ENCODE data around the gene SMURF2. TPM values are rescaled to one million over a fixed set of nuclear protein-coding genes. Genes with fewer than 3 reads are reported as not detected.

SMURF2 gene
- total RNA-seq, 3 donors from 2014 or later = 27.2 to 48.3 (median 28.6) TPM

DNA sequence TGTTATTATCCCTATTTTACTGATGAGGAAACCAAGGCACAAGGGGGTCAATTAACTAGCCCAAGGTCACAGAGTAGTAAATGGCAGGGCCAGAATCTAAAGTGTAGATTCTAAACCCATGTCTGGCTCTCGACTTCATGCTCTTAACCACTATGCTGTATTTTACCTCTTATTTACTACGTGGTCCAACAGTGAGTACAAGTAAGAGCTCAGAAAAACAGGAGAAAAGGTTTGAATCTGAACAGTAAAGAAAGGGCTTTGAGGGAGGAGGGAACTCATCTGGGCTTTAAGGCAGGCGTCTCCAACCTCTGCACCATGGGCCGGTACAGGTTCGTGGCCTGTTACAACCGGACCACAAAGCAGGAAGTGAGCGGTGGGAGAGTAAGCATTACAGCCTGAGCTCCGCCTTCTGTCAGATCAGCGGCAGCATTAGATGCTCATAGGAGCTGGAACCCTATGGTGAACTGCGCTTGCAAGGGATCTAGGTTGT is 62.9 kb downstream of the SMURF2 start:
- Histone ChIP-seq H3K4me1 (no peaks in the 10 kb centered on the region), H3K36me3 (no peaks in the 10 kb centered on the region), H3K9me3 (no peaks in the 10 kb centered on the region), H3K4me3 (no peak overlapping the region), H3K27me3 (no peaks in the 10 kb centered on the region), H3K27ac (no peak overlapping the region)
- DNase-seq (ENCODE audit: low spot score in 2 of 2) = no peak
- TF ChIP-seq POLR2AphosphoS5 (IDR thresholded peaks at IDR 0.05) = no peak
- intact Hi-C loops (cut with DNase I; ENCODE audit: low total_unique reads) = no loop called here

DNA sequence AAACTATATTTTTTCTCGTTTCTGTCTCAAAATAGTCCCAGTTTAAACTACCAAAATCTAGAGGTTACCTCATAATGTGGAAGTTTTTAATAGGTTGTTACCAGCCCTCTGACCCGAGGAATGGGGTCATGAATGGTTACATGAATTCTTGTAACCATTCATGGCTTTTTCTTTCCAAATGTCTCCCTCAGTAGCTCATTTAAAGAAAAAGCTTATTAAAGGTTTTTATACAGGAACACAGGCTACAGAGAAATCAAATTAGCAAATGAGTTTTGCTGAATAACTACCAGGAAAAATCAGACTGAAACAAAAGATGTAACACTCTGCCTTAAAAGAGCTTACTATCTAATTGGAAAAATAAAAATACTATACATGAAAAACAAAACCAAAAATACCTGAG is 63.4 kb downstream of the SMURF2 start:
- Histone ChIP-seq H3K27ac (no peak overlapping the region), H3K27me3 (no peaks in the 10 kb centered on the region), H3K4me3 (no peak overlapping the region), H3K9me3 (no peaks in the 10 kb centered on the region), H3K36me3 (no peaks in the 10 kb centered on the region), H3K4me1 (no peaks in the 10 kb centered on the region)
- TF ChIP-seq, protein P1, sequence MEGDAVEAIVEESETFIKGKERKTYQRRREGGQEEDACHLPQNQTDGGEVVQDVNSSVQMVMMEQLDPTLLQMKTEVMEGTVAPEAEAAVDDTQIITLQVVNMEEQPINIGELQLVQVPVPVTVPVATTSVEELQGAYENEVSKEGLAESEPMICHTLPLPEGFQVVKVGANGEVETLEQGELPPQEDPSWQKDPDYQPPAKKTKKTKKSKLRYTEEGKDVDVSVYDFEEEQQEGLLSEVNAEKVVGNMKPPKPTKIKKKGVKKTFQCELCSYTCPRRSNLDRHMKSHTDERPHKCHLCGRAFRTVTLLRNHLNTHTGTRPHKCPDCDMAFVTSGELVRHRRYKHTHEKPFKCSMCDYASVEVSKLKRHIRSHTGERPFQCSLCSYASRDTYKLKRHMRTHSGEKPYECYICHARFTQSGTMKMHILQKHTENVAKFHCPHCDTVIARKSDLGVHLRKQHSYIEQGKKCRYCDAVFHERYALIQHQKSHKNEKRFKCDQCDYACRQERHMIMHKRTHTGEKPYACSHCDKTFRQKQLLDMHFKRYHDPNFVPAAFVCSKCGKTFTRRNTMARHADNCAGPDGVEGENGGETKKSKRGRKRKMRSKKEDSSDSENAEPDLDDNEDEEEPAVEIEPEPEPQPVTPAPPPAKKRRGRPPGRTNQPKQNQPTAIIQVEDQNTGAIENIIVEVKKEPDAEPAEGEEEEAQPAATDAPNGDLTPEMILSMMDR (IDR thresholded peaks at IDR 0.05) = no peak
- no peak for TF ChIP-seq POLR2AphosphoS5 (IDR thresholded peaks at IDR 0.05)
- TF ChIP-seq POLR2A (IDR thresholded peaks at IDR 0.05) = no peak
- intact Hi-C loops (cut with DNase I; ENCODE audit: low total_unique reads) = no loop called here
- no peak for DNase-seq (ENCODE audit: low spot score in 2 of 2)

DNA sequence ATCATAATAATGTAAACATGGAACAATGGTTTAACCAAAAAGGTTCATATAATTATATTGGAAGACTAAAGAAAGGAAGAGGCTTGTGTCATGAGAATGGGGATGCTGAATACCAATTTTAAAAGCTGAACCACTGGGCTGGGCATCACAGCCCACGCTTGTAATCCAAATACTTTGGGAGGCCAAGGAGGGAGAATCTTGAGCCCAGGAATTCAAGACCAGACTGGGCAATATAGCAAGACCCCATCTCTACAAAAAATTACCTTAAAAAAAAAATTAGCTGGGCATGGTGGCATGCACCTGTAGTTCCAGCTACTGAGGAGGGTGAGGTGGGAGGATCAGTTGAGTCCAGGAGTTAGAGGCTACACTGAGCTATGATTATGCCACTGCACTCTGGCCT is 65.1 kb downstream of the SMURF2 start:
- no peak overlapping the region for H3K27ac ChIP-seq
- no peak overlapping the region for H3K4me3 ChIP-seq
- intact Hi-C loops (cut with DNase I; ENCODE audit: low total_unique reads) = no loop called here
- DNase-seq (ENCODE audit: low spot score in 2 of 2) = no peak
- H3K27me3 ChIP-seq = no peaks in the 10 kb centered on the region
- H3K36me3 ChIP-seq = no peaks in the 10 kb centered on the region
- no peaks in the 10 kb centered on the region for H3K4me1 ChIP-seq
- TF ChIP-seq, protein P1 (IDR thresholded peaks at IDR 0.05) = no peak
- TF ChIP-seq POLR2A (IDR thresholded peaks at IDR 0.05) (no peak), POLR2AphosphoS5 (IDR thresholded peaks at IDR 0.05) (no peak)
- no peaks in the 10 kb centered on the region for H3K9me3 ChIP-seq

DNA sequence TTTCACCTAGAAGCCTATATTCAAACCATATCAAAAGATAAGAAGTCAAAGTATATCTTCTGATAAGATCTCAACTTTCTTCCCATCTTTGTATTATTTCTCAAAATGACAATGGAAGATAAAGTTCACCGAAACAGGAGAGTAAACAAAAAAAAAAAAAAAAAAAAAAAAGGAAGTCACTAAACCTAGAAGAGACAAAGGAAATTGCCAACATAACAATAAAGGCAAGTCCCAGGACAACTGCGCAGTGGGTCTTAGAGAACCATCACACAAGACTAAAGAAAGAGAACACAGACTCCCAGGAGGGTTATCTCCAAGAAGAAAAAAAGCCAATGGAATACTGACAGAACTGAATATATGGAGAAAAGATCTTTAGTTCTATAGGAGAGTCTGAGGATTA is 65.7 kb downstream of the SMURF2 start:
- Histone ChIP-seq H3K4me1 (no peaks in the 10 kb centered on the region), H3K27ac (no peak overlapping the region), H3K36me3 (no peaks in the 10 kb centered on the region), H3K27me3 (no peaks in the 10 kb centered on the region), H3K9me3 (no peaks in the 10 kb centered on the region), H3K4me3 (no peak overlapping the region)
- TF ChIP-seq, protein P1 (IDR thresholded peaks at IDR 0.05) = no peak
- DNase-seq (ENCODE audit: low spot score in 2 of 2) = no peak
- intact Hi-C loops (cut with DNase I; ENCODE audit: low total_unique reads) = no loop called here

DNA sequence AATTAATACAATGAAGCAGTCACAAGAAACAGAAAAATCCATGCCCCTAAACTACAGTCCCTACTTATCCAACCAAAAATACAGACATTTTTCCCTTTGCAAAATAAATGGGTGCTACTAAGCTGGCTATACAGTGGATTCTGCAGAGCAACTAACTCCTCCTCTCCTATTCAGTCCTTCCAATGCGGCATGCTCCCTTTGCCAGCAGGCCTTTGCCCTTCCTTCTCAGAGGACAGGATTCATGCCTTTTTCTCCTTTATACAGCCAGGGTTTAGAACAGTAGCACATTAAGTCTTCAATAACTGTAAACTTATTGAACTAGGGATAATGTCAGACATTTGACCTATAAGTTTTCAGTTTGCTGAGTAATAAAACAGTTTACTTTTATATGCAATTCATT is 70.2 kb downstream of the SMURF2 start:
- no peaks in the 10 kb centered on the region for H3K4me1 ChIP-seq
- no peak overlapping the region for H3K4me3 ChIP-seq
- intact Hi-C loops (cut with DNase I; ENCODE audit: low total_unique reads) = no loop called here
- TF ChIP-seq, protein P1 (IDR thresholded peaks at IDR 0.05) = no peak
- TF ChIP-seq POLR2A (IDR thresholded peaks at IDR 0.05) = no peak
- TF ChIP-seq POLR2AphosphoS5 (IDR thresholded peaks at IDR 0.05) = no peak
- no peak overlapping the region for H3K27ac ChIP-seq
- no peak for DNase-seq (ENCODE audit: low spot score in 2 of 2)
- H3K27me3 ChIP-seq = no peaks in the 10 kb centered on the region
- H3K9me3 ChIP-seq = no peaks in the 10 kb centered on the region
- H3K36me3 ChIP-seq = no peaks in the 10 kb centered on the region

DNA sequence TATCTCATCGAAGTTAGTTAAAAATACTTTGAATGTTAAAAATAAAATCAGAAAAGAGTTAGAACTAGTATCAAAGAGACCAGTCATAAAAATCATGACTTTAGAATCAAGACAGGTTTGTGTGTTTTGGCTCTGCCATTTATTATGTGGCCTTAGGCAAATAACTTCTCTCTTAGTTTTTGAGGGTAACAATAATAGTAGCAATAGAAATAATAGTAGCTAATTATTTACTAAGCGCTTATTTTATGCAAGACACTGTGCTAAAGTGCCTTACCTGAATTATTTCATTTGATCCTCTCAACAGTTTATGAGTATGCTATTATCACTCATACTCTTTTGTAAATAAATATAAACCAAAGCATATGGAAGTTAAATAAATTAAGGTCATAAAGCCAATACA is 77.0 kb downstream of the SMURF2 start:
- intact Hi-C loops (cut with DNase I; ENCODE audit: low total_unique reads) = no loop called here
- no peaks in the 10 kb centered on the region for H3K36me3 ChIP-seq
- TF ChIP-seq POLR2A (IDR thresholded peaks at IDR 0.05) = no peak
- TF ChIP-seq, protein P1 (IDR thresholded peaks at IDR 0.05) = no peak
- TF ChIP-seq POLR2AphosphoS5 (IDR thresholded peaks at IDR 0.05) = no peak

More for the DNA sequence above, 77.0 kb downstream of the SMURF2 start:
- H3K27me3 ChIP-seq = no peaks in the 10 kb centered on the region
- H3K27ac ChIP-seq = no peak overlapping the region
- no peaks in the 10 kb centered on the region for H3K4me1 ChIP-seq
- no peak for DNase-seq (ENCODE audit: low spot score in 2 of 2)
- no peaks in the 10 kb centered on the region for H3K9me3 ChIP-seq
- no peak overlapping the region for H3K4me3 ChIP-seq

Measured in breast epithelium (tissue), 4 donors.